HepG2 (cell line): ENCODE data around the gene ZFAND4. TPM values are rescaled to one million over a fixed set of nuclear protein-coding genes. Genes with fewer than 3 reads are reported as not detected.
"Not testable (repeated sequence)": the region's sequence is repeated elsewhere in the genome, so short reads cannot be mapped to it uniquely, and the experiment has no call there.

Source experiments
- ATAC-seq: fragments of 200-7000 bp; cut with Tn5 transposase; 3 replicates; pipeline ENCODE4 v1.9.1; 2020; ENCODE audit warnings: mild to moderate bottlenecking, moderate library complexity
- BruUV-seq: library from RNA; stranded (reverse); fragments of 400-500 nt; replicated peaks from 2 replicates; lab custom pipeline; 2021; lab: Mats Ljungman, UMichigan
- CTCF ChIA-PET: fragments of 300-600 bp; formaldehyde crosslinking; extraction: SDS; loops from one replicate; lab custom pipeline; 2021; ENCODE audit warnings: low total read pairs, inconsistent platforms, low intra/inter-chr PET ratio; lab: Yijun Ruan, JAX
- POLR2A ChIA-PET: fragments of 350-600 bp; sonication (Branson Sonifier 250); formaldehyde crosslinking; loops from one replicate; lab custom pipeline; 2020; ENCODE audit warnings: antibody characterized with exemption, inconsistent platforms; lab: Yijun Ruan, JAX
- DNase-seq: peaks from one replicate; pipeline ENCODE4 v3.0.0-alpha.2; 2015; ENCODE audit warnings: low spot score
- FAIRE-seq: peaks from 3 replicates; lab custom pipeline; 2011; peaks lifted over from hg19 to GRCh38; lab: Jason Lieb, UNC
- H2AFZ ChIP-seq: one replicate; pipeline ENCODE4 v1.6.1; 2011; ENCODE audit warnings: low read length, inconsistent platforms
- H3K27ac ChIP-seq: fragments of 300-600 bp; 3 replicates; pipeline ENCODE4 v1.8.0; 2011; ENCODE audit warnings: mixed run types, mild to moderate bottlenecking, mixed read lengths, low read length, inconsistent platforms; ENCODE audit not compliant: insufficient read depth; ENCODE audit errors: extremely low read length
- H3K27me3 ChIP-seq, 2 experiments: fragments of 200-600 bp in 1 of 2; 2 replicates in 1 of 2; 3 replicates in 1 of 2; pipeline versions ENCODE4 v1.6.0 to v1.8.0; 2011; ENCODE audit warnings: low read length in 2 of 2, mild to moderate bottlenecking in 2 of 2, moderate library complexity in 2 of 2, inconsistent platforms in 1 of 2; ENCODE audit not compliant: insufficient read depth in 2 of 2, control insufficient read depth in 1 of 2
- H3K36me3 ChIP-seq, 2 experiments: fragments of 200-600 bp in 1 of 2; replicated peaks in 1 of 2; 2 replicates in 1 of 2; 3 replicates in 1 of 2; pipeline versions ENCODE4 v1.5.1 to v1.8.0; 2011; ENCODE audit warnings: low read length in 2 of 2, inconsistent platforms in 1 of 2; ENCODE audit not compliant: insufficient read depth in 2 of 2, control insufficient read depth in 1 of 2
- H3K4me1 ChIP-seq: 2 replicates; pipeline ENCODE4 v1.5.1; 2012; ENCODE audit warnings: low read length, inconsistent platforms; ENCODE audit not compliant: insufficient read depth
- H3K4me2 ChIP-seq: 2 replicates; pipeline ENCODE4 v1.6.0; 2011; ENCODE audit warnings: low read depth, low read length, inconsistent platforms
- H3K4me3 ChIP-seq, 3 experiments: fragments of 200-600 bp in 1 of 3; sonication (generic), shearing (Covaris generic) in 1 of 3; replicated peaks in 1 of 3; 2 replicates each; pipeline ENCODE4 v1.5.1; 2011 to 2016; ENCODE audit warnings: low read length in 3 of 3, inconsistent platforms in 2 of 3, low read depth in 2 of 3, mild to moderate bottlenecking in 2 of 3, control low read depth in 1 of 3, mixed read lengths in 1 of 3; ENCODE audit not compliant: insufficient read depth in 1 of 3
- H3K79me2 ChIP-seq: one replicate; pipeline ENCODE4 v1.6.1; 2011; ENCODE audit warnings: low read length, inconsistent platforms; ENCODE audit not compliant: insufficient read depth
- H3K9ac ChIP-seq: 2 replicates; pipeline ENCODE4 v1.6.0; 2011; ENCODE audit warnings: mild to moderate bottlenecking, low read depth, low read length, inconsistent platforms; ENCODE audit not compliant: insufficient read depth
- H3K9me3 ChIP-seq: 2 replicates; pipeline ENCODE4 v1.5.1; 2012; ENCODE audit warnings: mild to moderate bottlenecking, low read length
- H4K20me1 ChIP-seq: 2 replicates; pipeline ENCODE4 v1.6.0; 2011; ENCODE audit warnings: inconsistent platforms, mild to moderate bottlenecking, low read length, moderate library complexity; ENCODE audit not compliant: insufficient read depth
- NFYB ChIP-seq: sonication (generic); formaldehyde crosslinking; IDR thresholded peaks from 2 replicates; pipeline ENCODE4 v1.4.0; 2020; ENCODE audit warnings: missing genetic modification reagents
- NFYC ChIP-seq: IDR thresholded peaks from 2 replicates; pipeline ENCODE4 v1.6.1; 2016; ENCODE audit warnings: missing genetic modification reagents, missing compliant biosample characterization
- ZMYM4 ChIP-seq: sonication (generic); formaldehyde crosslinking; IDR thresholded peaks from 2 replicates; pipeline ENCODE4 v1.8.1; 2023; ENCODE audit warnings: mild to moderate bottlenecking, missing genetic modification reagents
- WGBS: methylation state at CpG from one replicate; pipeline ENCODE4 v1.1.6; 2017; ENCODE audit warnings: low lambda C conversion rate; 5-methylcytosine and 5-hydroxymethylcytosine counted together
- in situ Hi-C: cut with HindIII; loops from 2 replicates; pipeline ENCODE4 v1.10.0; 2017; ENCODE audit warnings: low pct_unique_long_range_greater_than_20kb; ENCODE audit not compliant: extremely low pct_ligation_motif_present
- intact Hi-C: fragments of 100-400 bp; cut with micrococcal nuclease; formaldehyde crosslinking; loops from one replicate; pipeline ENCODE4 v1.10.0; 2022; ENCODE audit not compliant: unreplicated experiment
- polyA plus RNA-seq, 8 experiments: library from polyadenylated mRNA; depleted of rRNA in 3 of 8; stranded (reverse) in 7 of 8; unstranded in 1 of 8; fragments of >200 nt; fragmentation: Illumina TruSeq in 4 of 8; extraction: Trizol in 4 of 8; gene quantifications; 2 replicates each; pipeline versions ENCODE4 v1.2.1 to v1.2.3, GENCODE V29; 2011 to 2016; ENCODE audit warnings: low read depth in 4 of 8, missing spikeins in 1 of 8, mixed read lengths in 1 of 8; ENCODE audit not compliant: insufficient read depth in 1 of 8
- total RNA-seq, 5 experiments: library from RNA; depleted of rRNA; stranded (reverse); fragments of >200 nt; fragmentation: Illumina TruSeq; extraction: Trizol; gene quantifications; 2 replicates each; pipeline ENCODE4 v1.2.3, GENCODE V29; 2016; ENCODE audit warnings: low read depth in 1 of 5

Gene ZFAND4
- total and polyA plus RNA-seq, 2 of the 13 experiments (the other 11 are each of a cell fraction or from before 2014, with no cell fraction given), result 2.9 to 9.2 TPM

GRCh38 chr10:45601254-45601930 lies 71.2 kb downstream of the ZFAND4 start:
- in situ Hi-C loops, H3K9ac ChIP-seq, DNase-seq, intact Hi-C loops, H4K20me1 ChIP-seq: not testable (repeated sequence)
- WGBS, result 82% methylated on average over 10 of the region's 16 CpGs
- TF ChIP-seq NFYC (peak; percentile 65), NFYB (CRISPR knock-in tag) (peak; percentile 72), ZMYM4 (CRISPR knock-in tag) (peak; percentile 11; the same call in 1 of the 2 replicates)
- TF ChIP-seq, all 625 proteins: peak for 3; not testable (repeated sequence) for 622
- CTCF ChIA-PET, ATAC-seq, H3K27me3 ChIP-seq, FAIRE-seq, H3K36me3 ChIP-seq, H3K9me3 ChIP-seq, H2AFZ ChIP-seq, BruUV-seq, POLR2A ChIA-PET, H3K79me2 ChIP-seq, H3K27ac ChIP-seq, H3K4me3 ChIP-seq, H3K4me2 ChIP-seq: not testable (repeated sequence)
- H3K4me1 ChIP-seq, result peaks cover 42% of the 10 kb centered on the region

DNA sequence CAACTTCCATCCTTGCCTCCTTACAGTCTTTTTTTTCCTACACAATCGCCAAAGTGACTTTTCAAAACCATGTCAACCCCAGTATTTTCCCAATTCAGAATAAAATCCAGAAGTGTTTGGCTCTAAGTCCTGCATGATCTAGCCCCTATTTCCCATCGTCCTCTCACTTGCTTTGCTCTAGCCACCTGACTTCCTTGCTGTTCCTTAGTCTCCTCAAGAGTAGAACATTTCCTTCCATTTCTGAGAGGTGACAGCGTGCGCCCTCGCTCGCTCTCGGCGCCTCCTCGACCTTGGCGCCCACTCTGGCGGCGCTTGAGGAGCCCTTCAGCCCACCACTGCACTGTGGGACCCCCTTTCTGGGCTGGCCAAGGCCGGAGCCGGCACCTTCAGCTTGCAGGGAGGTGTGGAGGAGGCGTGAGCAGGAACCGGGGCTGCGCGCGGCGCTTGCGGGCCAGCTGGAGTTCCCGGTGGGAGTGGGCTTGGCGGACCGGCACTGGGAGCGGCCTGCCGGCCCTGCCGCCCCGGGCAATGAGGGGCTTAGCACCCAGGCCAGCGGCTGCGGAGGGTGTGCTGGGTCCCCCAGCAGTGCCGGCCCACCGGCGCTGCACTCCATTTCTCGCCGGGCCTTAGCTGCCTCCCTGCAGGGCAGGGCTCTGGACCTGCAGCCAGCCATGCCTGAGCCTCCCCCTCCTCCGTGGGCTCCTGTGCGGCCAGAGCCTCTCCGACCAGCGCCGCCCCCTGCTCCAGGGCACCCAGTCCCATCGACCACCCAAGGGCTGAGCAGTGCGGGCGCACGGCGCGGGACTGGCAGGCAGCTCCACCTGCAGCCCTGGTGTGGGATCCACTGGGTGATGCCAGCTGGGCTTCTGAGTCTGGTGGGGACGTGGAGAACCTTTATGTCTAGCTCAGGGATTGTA lies 72.0 kb downstream of the ZFAND4 start:
- H3K79me2 ChIP-seq, CTCF ChIA-PET, H3K9ac ChIP-seq, H3K4me3 ChIP-seq, H2AFZ ChIP-seq, FAIRE-seq, H3K27ac ChIP-seq, H3K9me3 ChIP-seq, POLR2A ChIA-PET, H3K36me3 ChIP-seq, H4K20me1 ChIP-seq, in situ Hi-C loops, H3K27me3 ChIP-seq, BruUV-seq, DNase-seq, ATAC-seq, intact Hi-C loops, H3K4me2 ChIP-seq: not testable (repeated sequence)
- peaks cover 50% of the 10 kb centered on the region for H3K4me1 ChIP-seq
- WGBS, result 90% methylated on average over 24 of the region's 47 CpGs
